ENCODE data around the gene FBXW10.
"Not testable (repeated sequence)": the region's sequence is repeated elsewhere in the genome, so short reads cannot be mapped to it uniquely, and the experiment has no call there.

DNA sequence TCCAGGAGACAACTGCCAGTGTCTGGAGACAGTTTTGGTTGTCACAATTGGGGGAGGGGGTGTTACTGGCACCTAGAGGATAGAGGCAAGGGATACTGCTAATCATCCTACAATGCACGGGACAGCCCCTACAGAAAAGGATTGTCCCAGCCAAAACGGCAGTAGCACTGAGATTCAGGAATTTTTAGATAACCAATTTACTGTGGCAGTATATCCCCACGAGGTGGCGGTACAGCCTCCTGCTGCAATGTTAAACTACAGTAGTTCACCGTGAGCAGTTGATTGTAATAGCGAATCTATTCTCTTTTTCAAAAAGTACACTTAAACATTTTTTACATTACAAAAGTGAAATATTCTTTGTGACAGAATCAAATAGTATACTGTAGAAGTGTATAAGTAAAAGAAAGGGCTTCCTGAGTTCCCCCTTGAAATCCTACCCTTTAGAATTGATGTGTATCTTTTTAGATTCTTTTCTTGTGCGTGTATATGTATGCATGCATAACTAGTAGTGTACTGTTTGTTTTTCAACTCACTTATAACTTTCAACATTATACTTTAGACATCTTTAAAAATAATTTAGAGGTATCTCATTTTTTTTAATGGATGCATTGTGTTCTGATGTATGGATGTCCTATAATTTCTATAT lies 31.4 kb upstream of the FBXW10 start:
- peak; percentile 60 for TF ChIP-seq CTCF (IDR thresholded peaks at IDR 0.05)
- not testable (repeated sequence) for TF ChIP-seq ZFX (IDR thresholded peaks at IDR 0.05; ENCODE audit: borderline replicate concordance)
